ENCODE measurements around the gene ISG15.
A peak's percentile ranks its signal among the peaks of the same experiment; 100 is the strongest.

The ISG15 gene

GRCh38 chr1:996851-997712, 16.2 kb upstream of the ISG15 start:
- TF ChIP-seq, protein P1, sequence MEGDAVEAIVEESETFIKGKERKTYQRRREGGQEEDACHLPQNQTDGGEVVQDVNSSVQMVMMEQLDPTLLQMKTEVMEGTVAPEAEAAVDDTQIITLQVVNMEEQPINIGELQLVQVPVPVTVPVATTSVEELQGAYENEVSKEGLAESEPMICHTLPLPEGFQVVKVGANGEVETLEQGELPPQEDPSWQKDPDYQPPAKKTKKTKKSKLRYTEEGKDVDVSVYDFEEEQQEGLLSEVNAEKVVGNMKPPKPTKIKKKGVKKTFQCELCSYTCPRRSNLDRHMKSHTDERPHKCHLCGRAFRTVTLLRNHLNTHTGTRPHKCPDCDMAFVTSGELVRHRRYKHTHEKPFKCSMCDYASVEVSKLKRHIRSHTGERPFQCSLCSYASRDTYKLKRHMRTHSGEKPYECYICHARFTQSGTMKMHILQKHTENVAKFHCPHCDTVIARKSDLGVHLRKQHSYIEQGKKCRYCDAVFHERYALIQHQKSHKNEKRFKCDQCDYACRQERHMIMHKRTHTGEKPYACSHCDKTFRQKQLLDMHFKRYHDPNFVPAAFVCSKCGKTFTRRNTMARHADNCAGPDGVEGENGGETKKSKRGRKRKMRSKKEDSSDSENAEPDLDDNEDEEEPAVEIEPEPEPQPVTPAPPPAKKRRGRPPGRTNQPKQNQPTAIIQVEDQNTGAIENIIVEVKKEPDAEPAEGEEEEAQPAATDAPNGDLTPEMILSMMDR (IDR thresholded peaks at IDR 0.05; ENCODE audit: control insufficient read depth, insufficient read depth, low read depth, low read length, missing control alignments), result no peak
- H3K4me3 ChIP-seq (ENCODE audit: control insufficient read depth, low read depth, low read length), result no peak overlapping the region
- DNase-seq (ENCODE audit: low read depth), result no peak

DNA sequence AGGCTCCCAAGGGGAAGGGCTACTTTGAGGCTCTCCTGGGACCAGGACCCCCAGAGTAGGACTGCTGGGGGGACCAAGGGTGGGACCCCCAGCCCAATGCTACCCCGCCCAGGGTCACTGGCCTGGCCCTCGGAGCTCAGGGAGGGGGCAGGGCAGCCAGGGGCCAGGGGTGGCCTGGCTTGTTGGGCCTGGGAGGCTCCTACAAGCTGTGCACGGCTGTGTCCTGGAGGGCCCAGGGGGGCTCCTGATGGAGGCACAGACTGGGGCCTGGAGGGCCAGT, 15.6 kb upstream of the ISG15 start:
- TF ChIP-seq, protein P1 (IDR thresholded peaks at IDR 0.05; ENCODE audit: control insufficient read depth, insufficient read depth, low read depth, low read length, missing control alignments), result no peak
- no peak for DNase-seq (ENCODE audit: low read depth)
- H3K4me3 ChIP-seq (ENCODE audit: control insufficient read depth, low read depth, low read length), result no peak overlapping the region

GRCh38 chr1:997993-998744, 15.1 kb upstream of the ISG15 start:
- DNase-seq (ENCODE audit: low read depth), result no peak
- no peak overlapping the region for H3K4me3 ChIP-seq (ENCODE audit: control insufficient read depth, low read depth, low read length)
- TF ChIP-seq, protein P1 (IDR thresholded peaks at IDR 0.05; ENCODE audit: control insufficient read depth, insufficient read depth, low read depth, low read length, missing control alignments), result no peak

- no peak for DNase-seq (ENCODE audit: low read depth)
- peak overlapping the region; percentile 24 for H3K4me3 ChIP-seq (ENCODE audit: control insufficient read depth, low read depth, low read length)
- TF ChIP-seq, protein P1 (IDR thresholded peaks at IDR 0.05; ENCODE audit: control insufficient read depth, insufficient read depth, low read depth, low read length, missing control alignments), result no peak
Observed at GRCh38 chr1:998745-998994, 14.6 kb upstream of the ISG15 start.

DNA sequence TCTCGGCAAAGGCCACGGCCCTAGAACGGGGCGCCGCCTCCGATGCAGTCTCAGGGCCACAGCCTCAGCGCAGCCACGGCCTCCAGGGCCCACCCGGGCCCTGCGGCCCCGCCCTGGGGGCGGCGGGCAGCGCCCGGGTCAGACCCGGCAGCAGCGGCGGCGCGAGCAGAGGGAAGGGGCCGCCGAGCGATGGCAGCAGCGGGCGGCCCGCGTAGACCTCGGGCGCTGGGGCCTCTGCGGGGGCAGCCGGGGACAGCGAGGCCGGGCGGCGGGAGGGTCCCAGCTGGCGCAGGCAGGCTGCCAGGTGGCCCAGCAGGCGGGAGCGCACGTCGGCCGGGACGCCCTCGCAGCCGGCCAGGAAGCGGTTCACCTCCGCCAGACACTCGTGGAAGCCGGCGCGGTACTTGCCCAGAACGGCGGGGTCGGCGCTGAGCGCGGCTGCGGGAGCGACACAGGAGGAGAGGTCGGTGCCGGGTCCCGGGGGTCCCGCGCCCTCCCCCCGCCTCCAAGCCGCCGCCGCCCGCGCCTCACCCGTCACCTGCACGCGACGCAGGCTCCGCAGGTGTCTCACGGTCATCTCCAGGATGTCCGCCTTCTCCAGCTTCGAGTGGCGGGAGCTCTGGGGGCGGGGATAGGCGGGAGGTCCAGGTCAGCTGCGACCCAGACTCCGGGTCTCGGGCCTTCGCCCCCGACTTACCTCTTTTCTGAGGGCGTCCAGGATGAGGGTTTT, 14.1 kb upstream of the ISG15 start:
- TF ChIP-seq, protein P1 (IDR thresholded peaks at IDR 0.05; ENCODE audit: control insufficient read depth, insufficient read depth, low read depth, low read length, missing control alignments), result no peak
- DNase-seq (ENCODE audit: low read depth), result no peak
- H3K4me3 ChIP-seq (ENCODE audit: control insufficient read depth, low read depth, low read length), result peak overlapping the region; percentile 50

- peak within 1 kb of the TSS; percentile 50 for H3K4me3 ChIP-seq (ENCODE audit: control insufficient read depth, low read depth, low read length)
- peak; percentile 56 for DNase-seq (ENCODE audit: low read depth)
- TF ChIP-seq, protein P1 (IDR thresholded peaks at IDR 0.05; ENCODE audit: control insufficient read depth, insufficient read depth, low read depth, low read length, missing control alignments), result no peak
Observed at GRCh38 chr1:999725-1000356, 13.5 kb upstream of the ISG15 start, which contains the start of gene HES4. TSS of gene HES4 (minus strand) at chr1:1000097. CDS start at chr1:999973, 124 bp downstream.
